ENCODE measurements around the gene SMURF1. TPM values are rescaled to one million over a fixed set of nuclear protein-coding genes. Genes with fewer than 3 reads are reported as not detected.

Gene SMURF1
- polyA plus RNA-seq, 1 donor from 2014 or later = 22.9 TPM

- Histone ChIP-seq H3K27me3 (ENCODE audit: insufficient read depth, low read depth, low read length) (no peaks in the 10 kb centered on the region), H3K9ac (ENCODE audit: low read length) (no peak overlapping the region), H3K27ac (ENCODE audit: low read length) (no peak overlapping the region), H3F3A (ENCODE audit: insufficient read depth, low read length, poor library complexity, severe bottlenecking) (no peaks in the 10 kb centered on the region), H3K79me2 (replicated peaks; ENCODE audit: insufficient read depth, low read length) (no peaks in the 10 kb centered on the region), H3K4me2 (ENCODE audit: low read length) (no peak overlapping the region), H2AFZ (ENCODE audit: low read depth, low read length) (no peak overlapping the region), H4K20me1 (ENCODE audit: insufficient read depth) (no peaks in the 10 kb centered on the region), H3K9me2 (ENCODE audit: insufficient read depth, low read length) (no peaks in the 10 kb centered on the region), H3K4me3 (ENCODE audit: low read length) (no peak overlapping the region), H3K9me3 (ENCODE audit: low read length) (no peaks in the 10 kb centered on the region), H3K36me3 (ENCODE audit: insufficient read depth, low read length) (no peaks in the 10 kb centered on the region)
- TF ChIP-seq EZH2 (IDR thresholded peaks at IDR 0.05; ENCODE audit: borderline replicate concordance, insufficient read depth, low read length, poor library complexity, severe bottlenecking) = no peak
- no peak for TF ChIP-seq TAF1 (IDR thresholded peaks at IDR 0.05; ENCODE audit: low read depth)
- no peak for TF ChIP-seq MXI1 (conservative IDR thresholded peaks at IDR 0.05; ENCODE audit: poor library complexity, severe bottlenecking)
- TF ChIP-seq EP300 (conservative IDR thresholded peaks at IDR 0.05; ENCODE audit: poor library complexity, severe bottlenecking) = no peak
- TF ChIP-seq SMC3 (conservative IDR thresholded peaks at IDR 0.05; ENCODE audit: poor library complexity) = no peak
- TF ChIP-seq POLR2AphosphoS5 (IDR thresholded peaks at IDR 0.05) = no peak
- no peak for TF ChIP-seq RAD21 (conservative IDR thresholded peaks at IDR 0.05)
- TF ChIP-seq CTCF (IDR thresholded peaks at IDR 0.05; ENCODE audit: poor library complexity, severe bottlenecking) = no peak
- TF ChIP-seq REST (IDR thresholded peaks at IDR 0.05; ENCODE audit: borderline replicate concordance) = no peak
Measured at GRCh38 chr7:98995111-98995510, 148.8 kb downstream of the SMURF1 start.

GRCh38 chr7:98994046-98994944 is 149.6 kb downstream of the SMURF1 start:
- Histone ChIP-seq H3F3A (ENCODE audit: insufficient read depth, low read length, poor library complexity, severe bottlenecking) (no peaks in the 10 kb centered on the region), H3K27me3 (ENCODE audit: insufficient read depth, low read depth, low read length) (no peaks in the 10 kb centered on the region), H3K36me3 (ENCODE audit: insufficient read depth, low read length) (peaks cover 4% of the 10 kb centered on the region), H3K4me3 (ENCODE audit: low read length) (no peak overlapping the region), H3K27ac (ENCODE audit: low read length) (no peak overlapping the region), H2AFZ (ENCODE audit: low read depth, low read length) (no peak overlapping the region), H3K4me2 (ENCODE audit: low read length) (no peak overlapping the region), H3K9ac (ENCODE audit: low read length) (no peak overlapping the region), H3K9me3 (ENCODE audit: low read length) (no peaks in the 10 kb centered on the region), H4K20me1 (ENCODE audit: insufficient read depth) (no peaks in the 10 kb centered on the region), H3K79me2 (replicated peaks; ENCODE audit: insufficient read depth, low read length) (no peaks in the 10 kb centered on the region), H3K9me2 (ENCODE audit: insufficient read depth, low read length) (no peaks in the 10 kb centered on the region)
- TF ChIP-seq POLR2AphosphoS5 (IDR thresholded peaks at IDR 0.05) = no peak
- TF ChIP-seq TAF1 (IDR thresholded peaks at IDR 0.05; ENCODE audit: low read depth) = no peak
- no peak for TF ChIP-seq RAD21 (conservative IDR thresholded peaks at IDR 0.05)
- no peak for TF ChIP-seq MXI1 (conservative IDR thresholded peaks at IDR 0.05; ENCODE audit: poor library complexity, severe bottlenecking)
- TF ChIP-seq SMC3 (conservative IDR thresholded peaks at IDR 0.05; ENCODE audit: poor library complexity) = no peak
- TF ChIP-seq EP300 (conservative IDR thresholded peaks at IDR 0.05; ENCODE audit: poor library complexity, severe bottlenecking) = no peak
- TF ChIP-seq CTCF (IDR thresholded peaks at IDR 0.05; ENCODE audit: poor library complexity, severe bottlenecking) = no peak
- no peak for TF ChIP-seq EZH2 (IDR thresholded peaks at IDR 0.05; ENCODE audit: borderline replicate concordance, insufficient read depth, low read length, poor library complexity, severe bottlenecking)
